Thyroid gland (tissue), 4 donors: ENCODE results near the gene MKI67.

Experiments
- CTCF ChIP-seq, 6 experiments: fragments of 200-600 bp in 3 of 6; fragments of 450-650 bp in 3 of 6; sonication (generic) in 3 of 6; IDR thresholded peaks; one replicate each; pipeline ENCODE4 v1.5.1; 2016 to 2019; ENCODE audit warnings: antibody characterized with exemption in 6 of 6, mild to moderate bottlenecking in 2 of 6, inconsistent platforms in 1 of 6, moderate library complexity in 1 of 6
- POLR2A ChIP-seq, 2 donors: fragments of 450-650 bp; IDR thresholded peaks; one replicate each; pipeline ENCODE4 v1.6.1; 2017; ENCODE audit warnings: antibody characterized with exemption in 2 of 2, mild to moderate bottlenecking in 2 of 2, moderate library complexity in 1 of 2

DNA sequence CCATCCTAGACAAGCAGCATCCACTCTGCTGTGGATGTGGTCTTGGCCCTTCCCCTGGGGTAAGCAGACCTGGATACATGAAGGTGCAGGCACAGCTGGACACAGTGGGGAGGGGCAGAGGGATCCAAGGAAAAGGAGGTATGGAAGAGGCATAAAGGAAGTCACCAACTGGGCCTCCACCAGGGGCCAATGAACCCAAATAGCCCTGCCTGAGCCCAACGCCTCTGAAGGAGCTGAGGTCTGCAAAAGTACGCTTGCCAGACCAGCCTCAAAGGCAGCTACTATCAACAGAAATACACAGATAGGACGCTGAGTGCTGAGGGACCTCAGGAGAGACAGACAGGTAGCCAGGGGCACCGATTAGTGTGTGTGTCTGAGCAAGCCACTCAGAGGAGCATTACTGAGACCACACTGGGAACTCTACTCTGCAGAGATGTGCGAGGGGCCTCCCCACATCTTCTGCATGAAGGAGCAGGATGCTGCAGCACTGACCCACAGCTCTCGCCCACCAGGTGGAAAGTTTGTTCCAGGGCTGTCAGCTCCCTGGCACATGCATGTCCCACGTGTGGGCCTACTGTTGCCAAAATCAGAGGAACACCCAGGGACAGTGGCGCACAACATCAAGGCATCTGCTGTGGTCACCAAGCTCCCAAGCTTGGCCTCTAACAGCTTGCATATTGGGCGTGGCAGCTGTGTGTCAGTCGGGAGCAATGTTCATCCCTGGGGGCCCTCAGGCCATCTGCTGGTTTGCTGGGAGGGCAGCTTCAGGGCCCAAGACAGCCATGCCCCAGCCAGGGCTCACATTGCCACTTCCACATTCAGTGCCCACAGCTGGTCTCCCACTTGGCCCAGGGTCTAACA is 40.0 kb downstream of the MKI67 start:
- TF ChIP-seq CTCF (IDR thresholded peaks at IDR 0.05) (no peak), POLR2A (IDR thresholded peaks at IDR 0.05) (no peak)
